Liver (tissue), 9 donors: ENCODE data around the gene RNF157. TPM values are rescaled to one million over a fixed set of nuclear protein-coding genes. Genes with fewer than 3 reads are reported as not detected.

Experiments used
- DNase-seq: peaks from one replicate; pipeline ENCODE4 v3.0.0-alpha.2; 2017; ENCODE audit warnings: low spot score
- H3K27ac ChIP-seq, 2 donors: one replicate each; pipeline ENCODE4 v1.7.0; 2013; ENCODE audit warnings: inconsistent platforms in 2 of 2, low read length in 2 of 2, control low read depth in 1 of 2, low read depth in 1 of 2, mild to moderate bottlenecking in 1 of 2
- H3K27me3 ChIP-seq, 4 donors: one replicate each; pipeline versions ENCODE4 v1.6.1 to v1.7.0; 2013; ENCODE audit warnings: low read length in 3 of 4, inconsistent platforms in 1 of 4, mild to moderate bottlenecking in 1 of 4, moderate library complexity in 1 of 4; ENCODE audit not compliant: control insufficient read depth in 4 of 4, insufficient read depth in 4 of 4
- H3K36me3 ChIP-seq, 4 donors: one replicate each; pipeline versions ENCODE4 v1.6.1 to v1.7.0; 2013; ENCODE audit warnings: low read length in 3 of 4, mild to moderate bottlenecking in 3 of 4, low read depth in 1 of 4, moderate library complexity in 1 of 4; ENCODE audit not compliant: control insufficient read depth in 4 of 4, insufficient read depth in 3 of 4
- H3K4me1 ChIP-seq, 4 donors: one replicate each; pipeline versions ENCODE4 v1.6.1 to v1.7.0; 2013; ENCODE audit warnings: low read length in 3 of 4, mild to moderate bottlenecking in 3 of 4, moderate library complexity in 1 of 4; ENCODE audit not compliant: control insufficient read depth in 4 of 4, insufficient read depth in 4 of 4
- H3K4me3 ChIP-seq, 3 donors: one replicate each; pipeline versions ENCODE4 v1.6.1 to v1.7.0; 2013; ENCODE audit warnings: low read length in 3 of 3, control low read depth in 1 of 3, low read depth in 1 of 3, mild to moderate bottlenecking in 1 of 3
- H3K9ac ChIP-seq, 2 donors: one replicate each; pipeline ENCODE4 v1.7.0; 2013; ENCODE audit warnings: low read length in 2 of 2, mild to moderate bottlenecking in 2 of 2, moderate library complexity in 2 of 2, control low read depth in 1 of 2, low read depth in 1 of 2
- H3K9me3 ChIP-seq, 4 donors: one replicate each; pipeline versions ENCODE4 v1.6.1 to v1.7.0; 2013; ENCODE audit warnings: low read length in 3 of 4; ENCODE audit not compliant: control insufficient read depth in 4 of 4
- EGR1 ChIP-seq, 2 donors: IDR thresholded peaks; 2 replicates each; pipeline ENCODE4 v1.6.1; 2016 to 2018; ENCODE audit warnings: antibody characterized with exemption in 2 of 2, low read depth in 2 of 2
- FOXA2 ChIP-seq: IDR thresholded peaks from 2 replicates; pipeline ENCODE4 v1.6.1; 2016; ENCODE audit warnings: antibody characterized with exemption
- GABPA ChIP-seq, 2 donors: IDR thresholded peaks in 1 of 2; conservative IDR thresholded peaks in 1 of 2; 2 replicates each; pipeline ENCODE4 v1.6.1; 2016; ENCODE audit warnings: antibody characterized with exemption in 2 of 2, mild to moderate bottlenecking in 1 of 2, moderate library complexity in 1 of 2
- HNF4A ChIP-seq, 2 donors: conservative IDR thresholded peaks; 2 replicates each; pipeline ENCODE4 v1.6.1; 2016; ENCODE audit warnings: antibody characterized with exemption in 2 of 2, mild to moderate bottlenecking in 2 of 2
- JUND ChIP-seq, 2 donors: IDR thresholded peaks; 2 replicates each; pipeline ENCODE4 v1.6.1; 2016; ENCODE audit warnings: antibody characterized with exemption in 2 of 2
- NR2F2 ChIP-seq: IDR thresholded peaks from 2 replicates; pipeline ENCODE4 v1.6.1; 2016; ENCODE audit warnings: antibody characterized with exemption
- RAD21 ChIP-seq, 2 donors: IDR thresholded peaks; 2 replicates each; pipeline ENCODE4 v1.6.1; 2016; ENCODE audit warnings: antibody characterized with exemption in 2 of 2, mild to moderate bottlenecking in 2 of 2
- SP1 ChIP-seq: IDR thresholded peaks from 2 replicates; pipeline ENCODE4 v1.6.1; 2018; ENCODE audit warnings: antibody characterized with exemption, mild to moderate bottlenecking
- YY1 ChIP-seq: IDR thresholded peaks from 2 replicates; pipeline ENCODE4 v1.6.1; 2016; ENCODE audit warnings: antibody characterized with exemption, mild to moderate bottlenecking
- WGBS: extraction: QIAGEN DNeasy Blood & Tissue Kit; methylation state at CpG from one replicate; pipeline ENCODE4 v1.1.7; 2013; 5-methylcytosine and 5-hydroxymethylcytosine counted together
- polyA plus RNA-seq, 2 donors: library from polyadenylated mRNA; stranded (reverse) in 1 of 2; unstranded in 1 of 2; fragments of 200-250 nt in 1 of 2; fragments of >200 nt in 1 of 2; fragmentation: Nextera tagmentation in 1 of 2; extraction: Ambion mirVana in 1 of 2; gene quantifications; one replicate each; pipeline versions ENCODE4 v1.2.1 to v1.2.3, GENCODE V29; 2013 to 2015
- total RNA-seq, 2 donors: library from RNA; depleted of rRNA; stranded (reverse); fragments of >200 nt; gene quantifications; one replicate each; pipeline ENCODE4 v1.2.3, GENCODE V29; 2014
- TF ChIP-seq, protein P1 (sequence below): IDR thresholded peaks from 2 replicates; pipeline ENCODE4 v1.6.1; 2016; ENCODE audit warnings: antibody characterized with exemption
- TF ChIP-seq, protein P2 (sequence below): IDR thresholded peaks from 2 replicates; pipeline ENCODE4 v1.6.1; 2016; ENCODE audit warnings: antibody characterized with exemption
- TF ChIP-seq, protein P3 (sequence below): IDR thresholded peaks from 2 replicates; pipeline ENCODE4 v1.6.1; 2016; ENCODE audit warnings: antibody characterized with exemption
- TF ChIP-seq, protein P4 (sequence below): IDR thresholded peaks from 2 replicates; pipeline ENCODE4 v1.6.1; 2016; ENCODE audit warnings: antibody characterized with exemption, mild to moderate bottlenecking
- donor health status: healthy.
- donor health status: healthy.
- donor health status: healthy.
- donor health status: healthy.
- donor health status: healthy.

Gene RNF157
- total and polyA plus RNA-seq, 4 donors, result 0.42 to 2.9 (median 0.66) TPM

- no peak for TF ChIP-seq HNF4A (conservative IDR thresholded peaks at IDR 0.05)
- no peak for TF ChIP-seq GABPA (IDR thresholded peaks at IDR 0.05 in 1 of 2, conservative IDR thresholded peaks at IDR 0.05 in 1 of 2)
- TF ChIP-seq, protein P1, sequence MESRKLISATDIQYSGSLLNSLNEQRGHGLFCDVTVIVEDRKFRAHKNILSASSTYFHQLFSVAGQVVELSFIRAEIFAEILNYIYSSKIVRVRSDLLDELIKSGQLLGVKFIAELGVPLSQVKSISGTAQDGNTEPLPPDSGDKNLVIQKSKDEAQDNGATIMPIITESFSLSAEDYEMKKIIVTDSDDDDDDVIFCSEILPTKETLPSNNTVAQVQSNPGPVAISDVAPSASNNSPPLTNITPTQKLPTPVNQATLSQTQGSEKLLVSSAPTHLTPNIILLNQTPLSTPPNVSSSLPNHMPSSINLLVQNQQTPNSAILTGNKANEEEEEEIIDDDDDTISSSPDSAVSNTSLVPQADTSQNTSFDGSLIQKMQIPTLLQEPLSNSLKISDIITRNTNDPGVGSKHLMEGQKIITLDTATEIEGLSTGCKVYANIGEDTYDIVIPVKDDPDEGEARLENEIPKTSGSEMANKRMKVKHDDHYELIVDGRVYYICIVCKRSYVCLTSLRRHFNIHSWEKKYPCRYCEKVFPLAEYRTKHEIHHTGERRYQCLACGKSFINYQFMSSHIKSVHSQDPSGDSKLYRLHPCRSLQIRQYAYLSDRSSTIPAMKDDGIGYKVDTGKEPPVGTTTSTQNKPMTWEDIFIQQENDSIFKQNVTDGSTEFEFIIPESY, result no peak
- TF ChIP-seq JUND (IDR thresholded peaks at IDR 0.05), result no peak
- TF ChIP-seq SP1, result no peak
- TF ChIP-seq NR2F2, result no peak
Measured at GRCh38 chr17:76189741-76190140, 50.6 kb downstream of the RNF157 start (continued).

GRCh38 chr17:76189247-76189646, 51.0 kb downstream of the RNF157 start:
- no peak overlapping the region for H3K27ac ChIP-seq
- no peak for TF ChIP-seq NR2F2
- TF ChIP-seq, protein P2, sequence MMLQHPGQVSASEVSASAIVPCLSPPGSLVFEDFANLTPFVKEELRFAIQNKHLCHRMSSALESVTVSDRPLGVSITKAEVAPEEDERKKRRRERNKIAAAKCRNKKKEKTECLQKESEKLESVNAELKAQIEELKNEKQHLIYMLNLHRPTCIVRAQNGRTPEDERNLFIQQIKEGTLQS, result no peak
- TF ChIP-seq RAD21 (IDR thresholded peaks at IDR 0.05), result no peak
- no peak for TF ChIP-seq HNF4A (conservative IDR thresholded peaks at IDR 0.05)
- TF ChIP-seq, protein P3, sequence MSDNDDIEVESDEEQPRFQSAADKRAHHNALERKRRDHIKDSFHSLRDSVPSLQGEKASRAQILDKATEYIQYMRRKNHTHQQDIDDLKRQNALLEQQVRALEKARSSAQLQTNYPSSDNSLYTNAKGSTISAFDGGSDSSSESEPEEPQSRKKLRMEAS, result no peak
- TF ChIP-seq, protein P1, result no peak
- no peak for TF ChIP-seq YY1
- TF ChIP-seq FOXA2, result no peak
- TF ChIP-seq, protein P4, sequence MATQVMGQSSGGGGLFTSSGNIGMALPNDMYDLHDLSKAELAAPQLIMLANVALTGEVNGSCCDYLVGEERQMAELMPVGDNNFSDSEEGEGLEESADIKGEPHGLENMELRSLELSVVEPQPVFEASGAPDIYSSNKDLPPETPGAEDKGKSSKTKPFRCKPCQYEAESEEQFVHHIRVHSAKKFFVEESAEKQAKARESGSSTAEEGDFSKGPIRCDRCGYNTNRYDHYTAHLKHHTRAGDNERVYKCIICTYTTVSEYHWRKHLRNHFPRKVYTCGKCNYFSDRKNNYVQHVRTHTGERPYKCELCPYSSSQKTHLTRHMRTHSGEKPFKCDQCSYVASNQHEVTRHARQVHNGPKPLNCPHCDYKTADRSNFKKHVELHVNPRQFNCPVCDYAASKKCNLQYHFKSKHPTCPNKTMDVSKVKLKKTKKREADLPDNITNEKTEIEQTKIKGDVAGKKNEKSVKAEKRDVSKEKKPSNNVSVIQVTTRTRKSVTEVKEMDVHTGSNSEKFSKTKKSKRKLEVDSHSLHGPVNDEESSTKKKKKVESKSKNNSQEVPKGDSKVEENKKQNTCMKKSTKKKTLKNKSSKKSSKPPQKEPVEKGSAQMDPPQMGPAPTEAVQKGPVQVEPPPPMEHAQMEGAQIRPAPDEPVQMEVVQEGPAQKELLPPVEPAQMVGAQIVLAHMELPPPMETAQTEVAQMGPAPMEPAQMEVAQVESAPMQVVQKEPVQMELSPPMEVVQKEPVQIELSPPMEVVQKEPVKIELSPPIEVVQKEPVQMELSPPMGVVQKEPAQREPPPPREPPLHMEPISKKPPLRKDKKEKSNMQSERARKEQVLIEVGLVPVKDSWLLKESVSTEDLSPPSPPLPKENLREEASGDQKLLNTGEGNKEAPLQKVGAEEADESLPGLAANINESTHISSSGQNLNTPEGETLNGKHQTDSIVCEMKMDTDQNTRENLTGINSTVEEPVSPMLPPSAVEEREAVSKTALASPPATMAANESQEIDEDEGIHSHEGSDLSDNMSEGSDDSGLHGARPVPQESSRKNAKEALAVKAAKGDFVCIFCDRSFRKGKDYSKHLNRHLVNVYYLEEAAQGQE, result no peak
- TF ChIP-seq EGR1 (IDR thresholded peaks at IDR 0.05; ENCODE audit: low read depth in 2 of 2), result no peak
- TF ChIP-seq JUND (IDR thresholded peaks at IDR 0.05), result no peak

More at GRCh38 chr17:76189247-76189646, 51.0 kb downstream of the RNF157 start:
- no peak overlapping the region for H3K4me3 ChIP-seq
- H3K9me3 ChIP-seq, result no peaks in the 10 kb centered on the region
- H3K9ac ChIP-seq, result no peak overlapping the region
- no peaks in the 10 kb centered on the region for H3K27me3 ChIP-seq
- WGBS, result 86% methylated on average over 4 of the region's 4 CpGs
- H3K36me3 ChIP-seq, result no peaks in the 10 kb centered on the region
- H3K4me1 ChIP-seq, result peaks cover 0 to 2% (median 0%) of the 10 kb centered on the region in 4 donors
- DNase-seq, result no peak
